HFFc6 (cell line): ENCODE results near the gene C22orf15. TPM values are rescaled to one million over a fixed set of nuclear protein-coding genes. Genes with fewer than 3 reads are reported as not detected.

Experiments
- DNase-seq: peaks from one replicate; pipeline ENCODE4 v3.0.0-alpha.2; 2018
- H3K27ac Mint-ChIP-seq: 2 replicates; pipeline ENCODE4 v1.8.0; 2020; ENCODE audit warnings: mild to moderate bottlenecking, mixed read lengths
- H3K27me3 Mint-ChIP-seq: 2 replicates; pipeline ENCODE4 v1.8.0; 2021; ENCODE audit warnings: mild to moderate bottlenecking, moderate library complexity, mixed read lengths; ENCODE audit not compliant: insufficient read depth
- H3K36me3 Mint-ChIP-seq: 2 replicates; pipeline ENCODE4 v1.8.0; 2021; ENCODE audit warnings: low read depth, mixed read lengths
- H3K4me1 Mint-ChIP-seq: 2 replicates; pipeline ENCODE4 v1.8.0; 2020; ENCODE audit warnings: low read depth, mixed read lengths
- H3K4me3 Mint-ChIP-seq: 2 replicates; pipeline ENCODE4 v1.8.0; 2020; ENCODE audit warnings: mild to moderate bottlenecking, moderate library complexity, mixed read lengths
- H3K9me3 Mint-ChIP-seq: 2 replicates; pipeline ENCODE4 v1.8.0; 2020; ENCODE audit warnings: mild to moderate bottlenecking, mixed read lengths
- CTCF ChIP-seq: fragments of 200-600 bp; sonication (generic); IDR thresholded peaks from 2 replicates; pipeline ENCODE4 v1.5.0; 2021; ENCODE audit warnings: antibody characterized with exemption, mild to moderate bottlenecking
- total RNA-seq, 6 experiments: library from RNA; stranded (reverse); fragmentation: NEBNext Ultra II Directional; extraction: Animal tissue kit (Norgen Biotek cat#: 25700); gene quantifications; 2 replicates in 1 of 6; 3 replicates in 5 of 6; pipeline ENCODE4 v1.2.3, GENCODE V29; 2021

C22orf15 gene
- total RNA-seq, 6 experiments from 2014 or later = 0.48 to 4.0 (median 1.1) TPM

- no peaks in the 10 kb centered on the region for H3K9me3 Mint-ChIP-seq
- H3K36me3 Mint-ChIP-seq = no peaks in the 10 kb centered on the region
- peak overlapping the region; percentile 90 for H3K27ac Mint-ChIP-seq
Measured at GRCh38 chr22:23781065-23781464, 18.3 kb downstream of the C22orf15 start.

GRCh38 chr22:23781511-23782183, 18.9 kb downstream of the C22orf15 start:
- no peak for TF ChIP-seq CTCF
- peak overlapping the region; percentile 90 for H3K27ac Mint-ChIP-seq
- H3K4me3 Mint-ChIP-seq = peak overlapping the region; percentile 49
- no peaks in the 10 kb centered on the region for H3K9me3 Mint-ChIP-seq
- H3K36me3 Mint-ChIP-seq = no peaks in the 10 kb centered on the region
- peaks cover 33% of the 10 kb centered on the region for H3K4me1 Mint-ChIP-seq
- H3K27me3 Mint-ChIP-seq = peaks cover 2% of the 10 kb centered on the region; the same call in 1 of the 2 replicates
- peak; percentile 79 for DNase-seq

More at GRCh38 chr22:23781065-23781464, 18.3 kb downstream of the C22orf15 start:
- peak overlapping the region; percentile 49; the same call in 1 of the 2 replicates for H3K4me3 Mint-ChIP-seq
- DNase-seq = no peak
- TF ChIP-seq CTCF = no peak
- H3K4me1 Mint-ChIP-seq = peaks cover 27% of the 10 kb centered on the region
- H3K27me3 Mint-ChIP-seq = peaks cover 2% of the 10 kb centered on the region; the same call in 1 of the 2 replicates

GRCh38 chr22:23782252-23782651, 19.5 kb downstream of the C22orf15 start:
- Mint-ChIP-seq H3K27ac (no peak overlapping the region; the same call in 1 of the 2 replicates), H3K27me3 (peaks cover 2% of the 10 kb centered on the region; the same call in 1 of the 2 replicates), H3K4me1 (peaks cover 34% of the 10 kb centered on the region), H3K36me3 (no peaks in the 10 kb centered on the region), H3K4me3 (0 out of 2 replicates have a peak overlapping the region, but pooled peaks have one; percentile 49), H3K9me3 (no peaks in the 10 kb centered on the region)
- TF ChIP-seq CTCF = no peak
- no peak for DNase-seq

GRCh38 chr22:23782703-23783102, 19.9 kb downstream of the C22orf15 start:
- Mint-ChIP-seq H3K4me1 (peaks cover 36% of the 10 kb centered on the region), H3K27ac (no peak overlapping the region; the same call in 1 of the 2 replicates), H3K27me3 (peaks cover 2% of the 10 kb centered on the region; the same call in 1 of the 2 replicates), H3K4me3 (no peak overlapping the region), H3K9me3 (no peaks in the 10 kb centered on the region), H3K36me3 (no peaks in the 10 kb centered on the region)
- DNase-seq = no peak
- TF ChIP-seq CTCF = no peak

GRCh38 chr22:23783265-23784150, 20.7 kb downstream of the C22orf15 start:
- Mint-ChIP-seq H3K27me3 (peaks cover under 1% of the 10 kb centered on the region; the same call in 1 of the 2 replicates), H3K36me3 (no peaks in the 10 kb centered on the region), H3K4me3 (no peak overlapping the region), H3K4me1 (peaks cover 44% of the 10 kb centered on the region), H3K9me3 (no peaks in the 10 kb centered on the region), H3K27ac (0 out of 2 replicates have a peak overlapping the region, but pooled peaks have one; percentile 84)
- no peak for DNase-seq
- no peak for TF ChIP-seq CTCF
